ENCODE data around the gene NOTCH1.

DNA sequence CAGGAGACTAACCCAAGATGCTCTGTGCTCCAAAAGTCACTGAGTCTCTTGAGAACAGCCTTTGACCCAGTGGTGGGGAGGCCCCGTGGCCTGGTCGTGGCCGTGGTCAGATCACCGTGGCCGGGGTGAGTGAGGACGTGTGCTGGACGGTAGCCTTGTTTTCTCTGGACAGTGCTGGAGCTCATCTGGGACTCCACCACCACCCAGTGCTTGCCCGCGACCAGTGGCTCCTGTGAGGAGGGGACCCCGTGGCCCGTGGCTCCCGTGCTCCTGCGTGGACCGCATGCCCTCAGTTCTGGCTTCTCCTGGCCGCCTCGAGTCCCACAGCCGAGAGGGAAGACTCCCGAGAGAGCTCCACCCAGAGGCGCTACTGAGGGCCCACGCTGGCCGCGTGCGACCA, 15.9 kb upstream of the NOTCH1 start:
- TF ChIP-seq, protein P1, sequence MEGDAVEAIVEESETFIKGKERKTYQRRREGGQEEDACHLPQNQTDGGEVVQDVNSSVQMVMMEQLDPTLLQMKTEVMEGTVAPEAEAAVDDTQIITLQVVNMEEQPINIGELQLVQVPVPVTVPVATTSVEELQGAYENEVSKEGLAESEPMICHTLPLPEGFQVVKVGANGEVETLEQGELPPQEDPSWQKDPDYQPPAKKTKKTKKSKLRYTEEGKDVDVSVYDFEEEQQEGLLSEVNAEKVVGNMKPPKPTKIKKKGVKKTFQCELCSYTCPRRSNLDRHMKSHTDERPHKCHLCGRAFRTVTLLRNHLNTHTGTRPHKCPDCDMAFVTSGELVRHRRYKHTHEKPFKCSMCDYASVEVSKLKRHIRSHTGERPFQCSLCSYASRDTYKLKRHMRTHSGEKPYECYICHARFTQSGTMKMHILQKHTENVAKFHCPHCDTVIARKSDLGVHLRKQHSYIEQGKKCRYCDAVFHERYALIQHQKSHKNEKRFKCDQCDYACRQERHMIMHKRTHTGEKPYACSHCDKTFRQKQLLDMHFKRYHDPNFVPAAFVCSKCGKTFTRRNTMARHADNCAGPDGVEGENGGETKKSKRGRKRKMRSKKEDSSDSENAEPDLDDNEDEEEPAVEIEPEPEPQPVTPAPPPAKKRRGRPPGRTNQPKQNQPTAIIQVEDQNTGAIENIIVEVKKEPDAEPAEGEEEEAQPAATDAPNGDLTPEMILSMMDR (conservative IDR thresholded peaks at IDR 0.05), result no peak
- TF ChIP-seq ZFX (IDR thresholded peaks at IDR 0.05), result no peak

All from C4-2B (cell line).